ENCODE measurements around the gene ACSL3.
"Not testable (repeated sequence)": the region's sequence is repeated elsewhere in the genome, so short reads cannot be mapped to it uniquely, and the experiment has no call there.

The ACSL3 gene
- total RNA-seq, result 67.1 to 77.9 reads per million in 2 experiments

GRCh38 chr2:222860740-222861410, at the start of gene ACSL3:
ACSL3 (plus strand) TSS chr2:222861036; CDS start chr2:222908773, 47,737 bp downstream.
- peak; percentile 85 for DNase-seq (ENCODE audit: low read depth)

GRCh38 chr2:222811828-222812227, 49.0 kb upstream of the ACSL3 start:
- no peak for DNase-seq (ENCODE audit: low read depth)

- DNase-seq (ENCODE audit: low read depth), result no peak
These were observed 47.5 kb upstream of the ACSL3 start for GRCh38 chr2:222813177-222813843.

GRCh38 chr2:222819722-222820333, 41.0 kb upstream of the ACSL3 start:
- DNase-seq (ENCODE audit: low read depth), result no peak

DNA sequence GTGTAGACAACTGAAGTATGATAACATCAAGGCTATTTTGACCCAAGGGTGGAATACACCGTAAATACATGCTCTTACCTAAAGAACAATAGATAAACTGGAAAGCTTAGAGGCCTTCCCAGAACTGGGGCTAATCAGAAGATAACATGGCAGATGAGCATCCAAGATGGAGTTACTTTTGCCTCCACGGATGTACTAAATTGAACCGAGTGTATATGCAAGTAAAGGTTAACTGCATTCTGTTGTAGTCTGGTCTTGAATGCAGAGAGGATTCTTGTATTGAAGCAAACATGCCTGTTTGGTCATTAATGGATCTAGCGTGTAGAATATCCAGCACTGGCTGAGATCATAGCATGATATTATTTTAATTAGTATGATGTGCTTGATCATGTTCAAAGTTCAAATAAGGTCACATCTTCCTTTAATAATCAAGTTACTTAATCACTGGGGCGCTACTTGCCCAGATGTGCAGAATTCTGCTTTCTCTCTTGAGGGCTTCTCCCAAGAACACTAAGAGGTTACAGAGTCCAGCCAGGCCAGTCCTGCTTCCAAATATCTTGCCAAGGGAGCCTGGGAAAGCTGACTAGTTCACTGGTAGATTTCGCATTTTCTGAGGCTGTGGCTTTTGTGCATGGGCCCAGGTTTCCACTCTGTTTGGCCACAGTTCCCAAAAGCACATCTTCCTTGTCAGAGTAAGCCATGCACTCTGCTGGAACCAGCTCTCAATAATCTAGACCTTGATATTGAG, 37.5 kb upstream of the ACSL3 start:
- DNase-seq (ENCODE audit: low read depth), result no peak

DNA sequence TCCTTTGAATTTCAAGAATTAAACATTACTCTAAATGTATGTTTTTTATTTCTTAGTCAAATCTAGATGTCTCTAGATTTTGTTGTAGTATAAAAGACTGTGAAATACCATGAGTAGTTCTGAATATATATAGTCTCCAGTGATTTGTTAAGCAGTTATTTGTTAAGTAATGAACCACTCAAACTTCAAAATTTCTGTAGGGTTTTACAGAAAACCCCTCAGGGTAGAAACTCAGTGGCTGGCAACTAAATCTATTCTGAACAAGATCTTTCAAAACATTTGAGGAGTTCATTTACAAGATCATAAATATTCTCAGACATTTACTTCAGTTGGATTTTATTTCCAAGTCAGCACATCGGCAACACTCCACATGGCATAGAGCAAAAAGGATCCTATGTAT, 35.8 kb upstream of the ACSL3 start:
- DNase-seq (ENCODE audit: low read depth), result no peak

- DNase-seq (ENCODE audit: low read depth), result no peak
These were observed 33.4 kb upstream of the ACSL3 start for GRCh38 chr2:222827417-222827816.

DNA sequence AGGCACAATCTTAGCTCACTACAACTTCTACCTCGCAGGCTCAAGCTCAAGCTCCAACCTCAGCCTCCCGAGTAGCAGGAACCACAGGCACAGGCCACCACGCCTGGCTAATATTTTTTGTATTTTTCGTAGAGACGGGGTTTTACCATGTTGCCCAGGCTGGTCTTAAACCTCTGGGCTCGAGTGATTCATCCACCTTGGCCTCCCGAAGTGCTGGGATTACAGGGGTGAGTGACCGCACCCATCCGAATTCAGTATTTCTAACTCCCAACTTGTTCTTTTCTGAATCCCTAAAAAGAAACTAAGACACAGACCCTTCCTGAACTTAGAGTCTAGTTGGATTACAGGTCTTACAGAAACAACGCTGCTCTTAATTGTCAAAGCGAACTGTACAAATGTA, 32.3 kb upstream of the ACSL3 start:
- DNase-seq (ENCODE audit: low read depth), result no peak

DNA sequence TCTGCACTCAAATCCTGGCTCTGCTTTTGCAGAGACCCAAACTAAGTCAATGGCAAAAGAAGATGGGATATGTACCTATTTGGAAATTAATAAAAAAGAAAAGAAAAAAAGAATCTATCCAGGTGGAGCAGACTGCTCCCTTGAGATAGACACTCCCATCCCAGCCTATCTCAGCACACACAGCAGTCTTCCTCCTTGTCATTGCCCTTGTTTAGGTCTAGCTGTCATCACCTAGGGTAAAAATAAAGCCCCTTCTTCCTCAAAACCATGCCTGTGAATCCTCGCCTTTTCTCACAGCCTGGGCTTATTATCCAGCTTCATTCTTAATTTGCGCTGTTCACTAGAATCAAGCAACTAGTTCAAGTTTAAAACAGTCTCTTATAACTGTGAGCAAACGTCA, 30.7 kb upstream of the ACSL3 start:
- DNase-seq (ENCODE audit: low read depth), result no peak

- no peak for DNase-seq (ENCODE audit: low read depth)
These were observed 27.4 kb upstream of the ACSL3 start for GRCh38 chr2:222833410-222833809.

GRCh38 chr2:222835143-222835822, 25.6 kb upstream of the ACSL3 start:
- no peak for DNase-seq (ENCODE audit: low read depth)

GRCh38 chr2:222835823-222836151, 25.0 kb upstream of the ACSL3 start:
- no peak for DNase-seq (ENCODE audit: low read depth)

- no peak for DNase-seq (ENCODE audit: low read depth)
These were observed 23.2 kb upstream of the ACSL3 start for GRCh38 chr2:222837643-222838056.

GRCh38 chr2:222840060-222840802, 20.6 kb upstream of the ACSL3 start:
- DNase-seq (ENCODE audit: low read depth), result no peak

GRCh38 chr2:222842491-222843174, 18.2 kb upstream of the ACSL3 start:
- DNase-seq (ENCODE audit: low read depth), result no peak

DNA sequence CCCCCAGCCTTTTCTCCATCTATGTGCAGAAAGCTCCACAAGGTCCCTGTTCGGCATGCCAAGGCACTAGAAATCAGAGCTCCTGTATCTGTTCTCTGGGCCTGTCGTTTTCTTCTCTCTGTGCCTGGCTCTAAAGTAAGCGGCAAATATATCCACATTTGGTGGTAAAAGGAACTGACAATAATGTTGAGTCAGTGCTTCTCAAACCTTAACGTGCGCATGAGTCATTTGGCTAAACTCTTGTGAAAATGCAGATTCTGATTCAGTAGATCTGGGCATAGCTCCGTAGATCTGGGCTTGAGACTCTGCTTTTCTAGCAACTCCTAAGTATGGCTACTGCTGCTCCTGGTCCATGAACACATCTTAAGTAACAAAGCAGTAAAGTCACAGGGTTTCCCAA, 16.5 kb upstream of the ACSL3 start:
- DNase-seq (ENCODE audit: low read depth), result no peak

DNA sequence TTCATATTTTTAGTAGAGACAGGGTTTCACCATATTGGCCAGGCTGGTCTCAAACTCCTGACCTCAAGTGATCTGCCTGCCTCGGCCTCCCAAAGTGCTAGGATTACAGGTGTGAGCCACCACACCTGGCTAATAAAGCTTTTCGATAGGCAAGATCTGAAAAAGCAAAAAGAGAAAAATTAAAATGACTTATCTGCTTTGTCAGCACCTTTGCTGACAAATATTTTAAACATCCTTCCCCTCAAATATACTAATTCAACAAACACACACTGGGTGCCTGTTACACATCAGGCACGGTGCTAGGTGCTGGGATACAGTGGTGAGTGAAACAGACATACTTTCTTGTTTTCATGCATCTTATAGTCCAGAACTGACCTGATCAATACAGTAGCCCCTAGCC, 15.5 kb upstream of the ACSL3 start:
- DNase-seq (ENCODE audit: low read depth), result not testable (repeated sequence)

DNA sequence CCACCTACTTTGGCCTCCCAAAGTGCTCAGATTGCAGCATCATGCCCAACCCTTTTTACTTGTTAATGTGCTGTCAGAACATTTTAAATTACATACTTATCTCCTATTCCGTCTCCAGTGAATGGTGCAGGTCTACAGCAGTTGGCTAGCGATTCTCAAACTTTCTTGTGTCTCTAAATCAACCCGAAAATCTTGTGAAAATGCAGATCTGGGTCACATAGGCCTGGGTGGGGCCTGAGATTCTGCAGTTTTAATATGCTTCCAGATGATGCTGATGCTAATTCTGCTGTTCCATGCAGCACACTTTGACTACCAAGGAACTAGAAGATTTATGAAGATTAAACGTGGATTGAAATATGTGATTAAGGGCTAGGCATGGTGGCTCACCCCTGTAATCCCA, 14.8 kb upstream of the ACSL3 start:
- no peak for DNase-seq (ENCODE audit: low read depth)

DNA sequence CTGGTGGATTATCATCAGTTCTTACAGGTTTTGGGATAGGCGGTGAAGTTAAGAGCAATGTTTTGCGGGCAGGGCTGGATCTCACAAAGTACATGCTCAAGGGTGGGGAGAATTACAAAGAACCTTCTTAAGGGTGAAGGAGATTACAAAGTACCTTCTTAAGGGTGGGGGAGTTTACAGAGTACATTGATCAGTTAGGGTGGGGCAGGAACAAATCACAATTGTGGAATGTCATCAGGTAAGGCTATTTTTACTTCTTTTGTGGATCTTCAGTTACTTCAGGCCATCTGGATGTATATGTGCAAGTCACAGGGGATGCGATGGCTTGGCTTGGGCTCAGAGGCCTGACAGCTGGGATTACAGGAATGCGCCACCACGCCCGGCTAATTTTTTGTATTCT, 12.8 kb upstream of the ACSL3 start:
- not testable (repeated sequence) for DNase-seq (ENCODE audit: low read depth)

DNA sequence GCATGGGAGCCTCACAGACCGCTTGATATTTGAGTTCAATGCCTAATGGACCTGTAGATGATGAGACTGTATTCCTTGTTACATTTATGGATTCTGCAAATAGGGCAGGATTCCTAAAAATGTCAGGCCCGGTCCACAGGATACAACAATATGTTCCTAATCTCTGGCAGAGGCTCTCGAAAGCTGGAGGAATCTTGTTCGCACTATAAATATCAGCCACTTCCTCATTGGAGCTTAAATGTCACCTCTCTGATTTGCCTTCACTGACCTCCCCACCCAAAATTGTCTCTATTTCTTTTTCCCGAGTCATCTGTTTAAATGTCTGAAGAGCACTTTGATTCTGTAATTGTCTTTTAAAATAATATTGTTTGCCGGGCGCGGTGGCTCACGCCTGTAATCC, 12.0 kb upstream of the ACSL3 start:
- no peak for DNase-seq (ENCODE audit: low read depth)
